GM18867 (cell line): ENCODE measurements around the gene STKLD1.
"Not testable (repeated sequence)": the region's sequence is repeated elsewhere in the genome, so short reads cannot be mapped to it uniquely, and the experiment has no call there.

ENCODE experiments used
- ATAC-seq: cut with Tn5 transposase; IDR thresholded peaks from one replicate; pipeline ENCODE4 v1.9.1; 2021; ENCODE audit warnings: mild to moderate bottlenecking, moderate library complexity; ENCODE audit not compliant: unreplicated experiment

The STKLD1 gene

DNA sequence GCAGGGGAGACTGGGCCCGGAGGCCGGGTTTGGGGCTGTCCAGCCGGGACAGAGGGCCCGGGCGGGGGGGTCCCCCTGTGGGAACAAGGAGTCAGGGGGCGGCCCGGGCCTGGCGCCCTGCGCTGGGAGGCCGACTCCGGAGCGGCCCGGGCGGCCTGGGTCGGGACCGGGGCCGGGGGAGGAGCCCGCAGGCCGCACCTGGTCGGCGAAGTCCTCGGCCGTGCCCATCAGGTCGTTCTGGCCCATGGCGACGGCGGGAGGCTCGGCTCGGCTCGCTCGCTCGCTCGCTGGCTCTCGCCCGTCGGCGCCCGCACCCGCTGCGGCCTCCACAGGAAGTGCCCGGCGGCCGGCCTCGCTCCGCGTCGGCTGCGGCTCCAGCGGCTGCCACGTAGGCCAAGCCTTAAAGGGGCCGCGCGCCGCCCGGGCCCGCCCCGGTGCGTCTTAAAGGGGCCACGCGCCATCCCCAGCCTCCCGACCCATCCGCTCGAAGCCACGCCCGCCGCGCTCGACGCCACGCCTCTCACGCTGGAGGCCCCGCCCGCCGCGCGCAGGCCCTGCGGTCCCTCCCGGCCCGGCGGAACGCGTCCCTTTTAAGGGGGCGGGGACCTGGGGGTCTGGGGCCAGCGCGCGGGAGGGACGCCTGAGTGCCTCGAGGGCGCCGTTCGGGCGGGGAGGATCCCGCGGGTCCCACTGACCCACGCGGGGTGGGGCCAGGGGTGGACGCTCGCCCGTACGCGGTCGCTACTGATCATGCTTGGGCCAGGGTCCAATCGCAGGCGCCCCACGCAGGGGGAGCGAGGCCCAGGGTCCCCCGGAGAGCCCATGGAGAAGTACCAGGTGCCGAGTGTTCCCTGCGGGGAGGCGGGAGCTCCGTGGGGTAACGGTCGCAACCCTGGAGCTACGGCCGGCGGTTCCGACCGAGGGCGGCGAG, at the start of gene STKLD1, which contains the start of gene SURF4:
TSS of gene STKLD1 (plus strand) at position 643 of the 931 bp plus-strand sequence. CDS start at position 751, 108 bp downstream.
TSS of gene SURF4 (minus strand) at position 337 of the 931 bp plus-strand sequence. CDS start at position 246, 91 bp downstream.
- ATAC-seq: peak; percentile 88

DNA sequence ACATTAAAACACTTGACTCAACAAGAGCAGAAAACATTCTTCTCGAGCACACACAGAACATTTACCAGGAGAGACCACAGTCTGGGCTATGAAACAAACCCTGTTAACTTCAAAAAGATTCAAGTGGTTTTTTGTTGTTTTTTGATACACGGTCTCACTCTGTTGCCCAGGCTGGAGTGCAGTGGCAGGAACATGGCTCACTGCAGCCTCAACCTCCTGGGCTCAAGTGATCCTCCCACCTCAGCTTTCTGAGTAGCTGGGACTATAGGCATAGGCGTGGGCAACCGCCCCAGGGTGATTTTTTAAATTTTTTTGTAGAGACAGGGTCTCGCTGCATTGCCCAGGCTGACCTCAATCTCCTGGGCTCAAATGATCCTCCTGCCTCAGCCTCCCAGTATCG, 49.1 kb upstream of the STKLD1 start:
- not testable (repeated sequence) for ATAC-seq

DNA sequence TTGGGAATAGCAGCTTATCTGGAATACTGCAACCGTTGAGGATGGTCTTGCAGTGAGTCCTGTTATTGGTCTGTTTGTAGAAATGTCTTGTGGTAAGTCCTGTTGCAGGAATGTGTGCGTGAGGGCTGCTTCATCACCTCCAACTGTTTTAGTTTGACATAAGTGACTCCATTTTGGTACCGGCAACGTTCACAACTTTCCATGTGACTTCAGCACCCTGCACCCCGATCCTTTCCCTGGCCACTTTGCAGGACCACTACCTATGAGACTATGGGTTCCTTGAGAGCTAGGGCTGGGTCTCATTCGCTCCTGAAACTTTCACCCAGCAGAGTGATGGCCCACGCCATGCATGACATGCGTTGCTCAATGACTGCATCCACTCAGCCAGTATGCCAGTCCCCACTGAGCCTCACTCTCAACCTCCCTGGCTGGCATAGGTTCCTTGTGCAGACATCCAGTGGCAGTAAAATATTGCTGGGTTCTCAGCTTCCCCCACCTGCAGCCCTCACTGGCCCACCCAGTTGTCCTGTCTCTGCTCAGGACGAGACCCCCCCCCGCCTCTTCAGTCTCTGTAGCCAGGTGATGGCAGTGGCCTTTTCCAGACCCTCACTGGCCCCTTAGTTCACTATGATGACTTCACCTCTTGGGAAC, 48.2 kb upstream of the STKLD1 start:
- no peak for ATAC-seq

DNA sequence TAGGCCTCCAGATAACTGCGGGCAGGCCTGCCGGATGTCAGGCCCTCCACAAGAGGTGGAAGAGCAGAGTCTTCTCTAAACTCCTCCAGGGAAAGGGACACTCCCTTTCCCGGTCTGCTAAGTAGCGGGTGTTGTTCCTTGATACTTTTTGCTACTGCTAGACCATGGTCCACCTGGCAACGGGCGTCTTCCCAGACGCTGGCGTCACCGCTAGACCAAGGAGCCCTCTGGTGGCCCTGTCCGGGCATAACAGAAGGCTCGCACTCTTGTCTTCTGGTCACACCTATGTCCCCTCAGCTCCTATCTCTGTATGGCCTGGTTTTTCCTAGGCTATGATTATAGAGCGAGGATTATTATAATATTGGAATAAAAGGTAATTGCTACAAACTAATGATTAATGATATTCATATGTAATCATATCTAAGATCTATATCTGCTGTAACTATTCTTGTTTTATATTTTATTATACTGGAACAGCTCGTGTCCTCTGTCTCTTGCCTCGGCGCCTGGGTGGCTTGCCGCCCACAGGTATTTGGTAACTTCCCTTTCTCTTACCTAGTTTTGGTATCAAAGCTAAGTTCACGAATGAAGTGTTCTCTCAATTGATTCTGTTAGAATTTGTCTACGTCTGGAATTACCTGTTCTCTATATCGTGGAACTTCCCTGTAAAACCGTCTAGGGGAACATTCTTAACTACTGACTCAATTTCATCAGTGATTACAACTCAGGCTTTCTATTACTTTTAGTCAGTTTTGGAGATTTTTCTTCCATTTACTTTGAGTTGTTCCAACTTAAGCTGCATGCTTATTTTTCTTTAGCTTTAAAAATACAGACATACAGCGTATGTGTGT, 46.6 kb upstream of the STKLD1 start:
- not testable (repeated sequence) for ATAC-seq

DNA sequence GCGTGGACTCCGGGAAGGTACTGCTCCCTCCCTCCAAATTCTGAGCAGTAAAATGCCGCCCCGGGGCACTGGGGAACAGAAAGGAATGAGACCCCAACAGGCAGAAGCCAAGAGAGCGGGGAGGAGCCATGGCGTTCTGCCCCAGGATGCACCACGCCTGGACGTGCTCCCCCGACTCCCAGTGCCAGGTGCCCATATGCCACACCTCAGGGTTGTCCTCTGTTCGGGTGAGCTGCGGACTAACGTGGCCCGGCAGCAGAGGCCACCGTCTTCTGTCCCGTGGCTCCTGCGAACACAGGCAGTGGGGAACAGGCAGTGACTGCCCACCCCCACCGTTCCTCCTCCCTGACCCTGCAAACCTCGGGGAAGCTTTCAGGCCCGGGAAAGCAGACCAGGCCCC, 44.9 kb upstream of the STKLD1 start:
- ATAC-seq: no peak

DNA sequence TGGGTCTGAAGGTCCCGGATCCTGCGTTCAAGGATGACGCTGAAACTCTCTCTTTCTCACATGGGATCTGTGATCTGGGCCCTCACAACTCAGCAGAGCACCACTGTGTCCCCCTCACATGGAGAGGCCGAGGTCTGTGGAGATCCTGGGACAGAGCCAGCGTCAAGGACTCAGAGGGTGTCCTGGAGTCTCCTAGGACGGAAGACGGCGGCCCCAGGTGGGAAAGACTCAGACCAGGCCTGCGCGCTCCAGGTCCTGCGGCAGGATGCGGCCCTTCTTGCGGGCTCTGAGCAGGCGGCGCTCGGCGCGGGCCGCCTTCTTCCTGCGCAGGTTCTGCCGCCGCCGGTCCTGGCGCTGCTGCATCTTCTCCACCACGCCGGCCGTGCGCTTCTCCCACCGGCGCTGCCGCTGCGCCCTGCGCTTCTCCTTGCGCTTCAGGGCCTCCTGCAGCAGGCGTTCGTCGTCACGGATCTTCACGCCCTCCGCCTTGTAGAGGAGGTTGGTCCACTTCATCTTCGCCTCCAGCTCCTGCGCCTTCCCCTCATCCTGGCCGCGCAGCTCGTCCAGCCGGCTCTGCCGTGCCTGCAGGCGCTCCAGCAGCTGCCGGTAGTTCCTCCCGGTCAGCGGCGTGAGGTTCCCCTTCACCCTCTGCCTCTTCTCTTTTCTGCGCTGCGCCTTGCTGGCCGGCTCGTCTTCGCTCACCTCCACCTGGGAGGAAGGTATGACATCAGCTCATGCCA, 44.4 kb upstream of the STKLD1 start:
- no peak for ATAC-seq

DNA sequence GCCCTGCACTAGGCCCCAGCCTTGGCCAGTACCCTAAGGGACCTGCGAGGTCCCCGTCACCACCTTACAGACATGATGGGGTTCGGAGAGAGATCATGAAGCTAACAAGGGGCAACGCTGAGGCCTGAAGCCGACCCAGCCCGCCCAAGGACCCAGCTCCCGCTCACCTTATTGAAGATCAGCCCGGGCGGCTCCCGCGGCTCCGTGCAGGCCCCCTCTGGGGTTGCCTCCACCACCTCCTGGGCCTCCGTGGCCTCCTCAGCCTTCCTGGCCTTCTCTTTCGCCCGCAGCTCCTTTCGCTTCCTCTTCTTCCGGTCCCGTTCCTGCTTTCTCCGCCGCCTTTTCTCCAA, 43.8 kb upstream of the STKLD1 start:
- no peak for ATAC-seq

DNA sequence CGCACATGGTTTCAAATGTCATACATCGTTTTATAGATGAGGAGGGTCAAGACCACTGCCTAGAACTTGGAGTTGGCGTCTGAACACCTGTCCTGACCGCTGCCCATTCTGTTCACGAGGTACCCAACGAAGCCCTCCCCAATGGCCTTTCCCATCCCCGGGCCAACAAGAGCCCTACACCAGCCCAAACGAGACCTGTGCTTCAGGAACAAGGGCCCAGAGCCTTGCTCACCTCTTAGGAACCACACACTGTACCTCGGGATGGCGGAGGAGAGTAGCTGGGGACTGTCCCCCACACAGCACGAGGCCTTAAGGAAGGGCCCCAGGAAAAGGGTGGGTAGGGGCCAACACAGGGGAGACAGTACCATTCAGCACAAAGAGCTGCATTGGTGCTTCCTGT, 43.2 kb upstream of the STKLD1 start:
- ATAC-seq: no peak

DNA sequence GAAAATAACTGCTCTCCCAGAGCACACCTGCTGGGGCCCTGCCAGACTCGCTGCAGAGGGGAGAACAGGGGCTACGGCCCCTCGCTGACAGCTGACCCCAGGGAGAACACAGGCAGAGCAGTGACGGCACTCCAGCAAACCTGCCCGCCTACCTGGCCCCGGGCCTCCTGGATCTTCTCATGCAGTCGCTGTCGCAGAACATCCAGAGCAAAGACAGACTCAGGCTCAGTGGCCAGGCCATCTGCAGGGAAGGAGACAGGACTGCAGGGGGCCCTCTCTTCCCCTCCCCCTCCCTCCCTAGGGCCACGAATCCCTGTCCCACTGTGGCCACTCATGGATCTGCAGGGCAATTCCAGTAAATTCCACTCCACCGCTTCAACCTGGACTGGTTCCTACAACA, 42.6 kb upstream of the STKLD1 start:
- ATAC-seq: no peak

DNA sequence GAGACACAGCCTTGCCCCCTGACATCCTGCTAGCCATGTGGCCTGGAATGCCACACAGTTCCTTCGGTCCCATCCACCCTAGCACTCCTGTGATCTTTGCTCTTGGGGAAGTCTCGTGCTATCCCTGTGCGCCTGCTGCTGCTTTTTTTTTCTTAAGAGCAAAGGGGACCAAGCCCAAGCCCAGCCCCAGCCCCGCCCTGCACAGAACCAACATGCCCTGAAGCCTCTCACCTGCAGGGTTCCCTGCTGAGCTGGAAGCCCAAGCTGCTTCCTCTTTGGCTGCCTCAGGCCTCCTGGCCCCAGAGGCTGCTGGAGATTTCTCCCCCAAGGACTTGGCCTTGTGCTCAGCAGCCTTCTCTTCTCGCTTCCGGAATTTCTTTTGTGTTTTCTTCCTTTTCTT, 42.0 kb upstream of the STKLD1 start:
- ATAC-seq: no peak

DNA sequence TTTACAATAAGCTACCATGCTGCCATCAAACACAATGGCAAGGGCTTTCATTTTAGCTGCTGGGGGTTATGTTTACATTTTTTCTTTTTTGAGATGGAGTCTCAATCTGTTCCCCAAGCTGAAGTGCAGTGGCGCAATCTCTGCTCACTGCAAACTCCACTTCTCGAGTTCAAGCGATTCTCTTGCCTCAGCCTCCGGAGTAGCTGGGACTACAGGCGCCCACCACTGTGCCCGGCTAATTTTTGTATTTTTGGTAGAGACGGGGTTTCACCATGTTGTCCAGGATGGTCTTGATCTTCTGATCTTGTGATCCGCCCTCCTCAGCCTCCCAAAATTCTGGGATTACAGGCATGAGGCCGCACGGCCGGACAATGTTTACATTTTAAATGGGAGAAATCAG, 41.3 kb upstream of the STKLD1 start:
- not testable (repeated sequence) for ATAC-seq

DNA sequence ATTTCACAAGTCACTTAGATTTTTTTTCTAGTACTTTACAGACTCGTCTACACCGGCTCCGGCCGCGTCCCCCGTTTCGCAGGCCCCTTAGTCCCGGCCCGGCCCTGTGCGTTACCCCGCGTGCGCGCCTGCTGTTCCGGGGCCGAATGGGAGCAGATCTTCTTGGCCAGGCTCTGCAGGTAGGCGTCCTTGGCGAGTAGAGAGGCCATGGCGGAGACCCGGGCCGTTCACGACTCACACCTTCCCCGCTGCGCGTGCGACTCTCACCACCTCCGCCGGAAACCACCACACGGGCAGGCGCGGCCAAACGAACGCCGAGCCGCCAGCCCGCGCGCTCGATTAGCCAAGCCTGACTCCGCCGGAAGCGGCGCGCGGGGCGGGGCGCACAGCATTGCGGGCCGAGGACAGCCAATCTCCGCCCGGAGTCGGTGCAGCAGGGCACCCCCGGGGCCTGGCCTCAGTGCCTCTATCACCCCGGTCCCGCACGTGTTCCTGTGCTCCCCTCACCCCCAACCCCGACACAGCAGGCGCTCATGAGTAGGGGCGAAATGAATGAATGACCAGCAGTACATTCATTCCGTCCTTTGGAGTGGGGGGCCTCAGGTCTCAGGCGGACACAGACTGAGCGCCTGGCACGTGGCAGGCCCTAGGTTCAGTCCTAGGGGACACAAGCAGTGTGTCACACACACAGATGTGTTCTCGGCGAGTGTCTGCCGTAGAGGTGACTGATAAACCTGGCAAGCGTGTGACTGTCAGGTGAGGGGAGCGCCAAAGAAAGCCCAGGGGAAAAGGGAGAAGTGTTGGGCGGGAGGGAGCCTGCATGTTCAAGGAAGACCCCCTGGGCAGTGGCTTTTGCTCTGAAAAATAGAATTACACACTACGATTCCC, 40.0 kb upstream of the STKLD1 start, which contains the start of gene SURF6:
TSS of gene SURF6 (minus strand) at position 265 of the 888 bp plus-strand sequence. CDS start at position 209, 56 bp downstream.
- ATAC-seq: peak; percentile 77

DNA sequence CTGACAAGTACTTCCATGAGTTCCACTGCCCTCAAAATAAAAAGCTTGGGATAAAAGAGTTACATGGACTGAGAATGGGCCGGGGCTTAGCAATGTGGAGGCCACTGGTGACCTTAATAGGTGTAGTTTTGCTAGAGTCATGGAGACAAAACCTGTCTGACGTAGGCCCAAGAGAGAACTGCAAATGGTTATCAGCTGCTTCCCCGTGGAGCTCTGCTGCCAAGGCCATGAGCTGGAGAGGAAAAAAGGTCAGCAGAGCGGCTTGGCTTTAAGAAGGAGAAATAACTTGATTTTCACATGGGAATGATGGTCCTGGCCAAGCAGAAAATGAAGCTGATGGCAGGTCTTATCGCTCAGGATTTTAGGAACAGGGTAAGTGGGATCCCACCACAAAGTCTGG, 36.5 kb upstream of the STKLD1 start:
- ATAC-seq: no peak

DNA sequence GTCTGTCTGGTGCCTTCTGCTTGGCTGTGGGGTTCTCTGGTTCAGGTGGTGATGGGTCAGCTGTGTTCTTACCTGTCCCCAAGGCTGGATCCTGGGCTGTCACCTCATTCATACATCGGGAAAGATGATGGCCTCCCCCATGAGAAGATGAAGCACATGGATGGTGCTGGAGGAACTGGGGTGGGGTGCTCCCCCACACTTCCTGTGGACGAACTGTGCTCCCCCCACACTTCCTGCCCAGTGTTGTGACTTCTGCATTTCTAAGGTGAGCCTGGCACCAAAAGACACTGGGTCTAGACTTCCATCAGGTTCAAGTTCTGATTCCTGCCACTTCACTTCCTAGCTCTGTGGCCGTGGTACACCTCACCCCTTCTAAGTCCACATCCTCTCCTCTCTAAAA, 35.9 kb upstream of the STKLD1 start:
- ATAC-seq: no peak

DNA sequence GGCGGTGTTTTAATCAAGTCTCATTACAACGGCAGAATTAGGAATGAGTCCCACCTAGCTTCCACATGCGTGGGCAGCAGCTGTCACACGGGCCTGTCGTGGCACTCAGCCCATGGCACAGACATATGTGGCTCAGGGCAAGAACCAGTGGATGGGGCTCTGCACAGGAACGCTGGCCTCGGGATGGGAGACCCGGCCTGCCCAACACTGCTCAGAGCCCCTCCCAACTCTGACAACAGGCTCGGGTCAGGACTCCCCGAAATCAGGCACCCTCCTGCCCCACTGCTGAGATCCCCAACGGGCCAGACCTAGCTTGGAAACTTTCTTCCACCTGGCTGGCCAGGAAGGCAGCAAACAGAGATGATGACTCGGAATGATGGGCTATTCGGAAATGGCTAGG, 35.2 kb upstream of the STKLD1 start:
- ATAC-seq: no peak

DNA sequence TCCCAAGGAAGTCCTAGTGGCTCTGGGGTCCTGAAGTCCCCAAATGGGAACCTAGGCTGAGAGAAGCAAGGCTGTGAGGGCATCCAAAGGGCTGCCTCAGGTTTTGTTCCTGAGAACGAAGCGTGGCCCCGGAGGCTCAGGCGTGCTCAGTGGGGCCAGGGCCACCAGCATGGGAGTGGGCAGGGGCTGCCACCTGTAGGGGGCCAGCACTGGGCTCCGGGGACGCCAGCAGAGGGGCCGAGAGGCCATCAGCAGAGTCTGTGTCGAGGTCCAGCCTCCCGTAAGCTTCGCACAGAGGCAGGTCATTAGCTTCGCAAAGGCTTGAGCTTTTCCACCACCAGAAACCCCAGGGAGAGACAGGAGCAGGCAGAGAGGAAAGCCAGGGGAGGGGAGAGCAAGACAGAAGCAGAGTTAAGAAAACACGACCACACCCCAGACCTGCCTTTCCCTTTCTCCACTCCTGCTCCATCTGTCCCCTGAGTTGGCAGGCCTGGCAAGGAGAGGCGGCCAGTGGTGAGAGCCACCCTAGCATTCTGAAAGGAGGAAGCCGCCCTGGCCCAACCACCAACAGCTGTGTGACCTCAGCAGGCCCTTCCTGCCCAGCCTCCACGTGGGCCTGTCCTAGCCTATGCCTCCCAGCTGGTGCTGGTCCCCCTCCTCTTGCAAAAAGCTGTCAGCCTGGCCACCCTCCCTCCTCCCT, 34.6 kb upstream of the STKLD1 start:
- ATAC-seq: no peak

DNA sequence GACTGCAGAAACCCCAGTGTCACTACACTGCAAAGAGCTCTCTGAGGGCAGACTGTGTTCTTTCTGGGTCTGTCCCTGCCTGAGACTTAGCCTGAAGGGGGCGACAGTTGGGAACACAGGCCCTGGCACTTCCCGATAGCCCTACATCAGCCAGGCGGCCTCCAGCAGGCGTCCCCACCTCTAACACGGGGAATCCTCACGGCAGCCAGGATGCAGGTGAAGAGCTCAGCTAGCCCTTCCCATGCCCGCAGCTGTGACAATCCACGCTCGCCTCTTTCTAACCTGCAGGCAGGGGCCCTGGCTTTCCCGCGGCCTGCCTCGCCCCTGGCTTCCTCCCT, 34.1 kb upstream of the STKLD1 start:
- no peak for ATAC-seq

DNA sequence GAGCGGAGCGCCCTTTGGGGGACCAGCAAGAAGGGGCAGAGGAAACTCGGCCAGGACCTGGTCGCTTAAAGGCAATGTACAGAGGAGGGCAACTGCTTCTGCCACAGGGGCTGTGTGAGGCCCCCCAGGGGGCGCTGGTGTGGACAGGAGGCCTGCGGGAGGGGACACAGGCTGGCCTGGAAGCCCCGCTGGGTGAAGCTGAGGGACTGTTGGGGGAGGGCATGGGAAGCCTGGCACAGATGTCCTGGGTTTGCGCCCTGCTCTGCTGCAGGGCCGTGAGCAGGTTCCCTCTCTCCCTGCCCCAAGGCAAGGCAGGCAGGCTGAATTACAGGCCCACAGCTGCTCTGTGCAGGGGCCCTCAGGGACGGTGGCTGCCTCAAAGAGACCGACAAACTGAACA, 33.6 kb upstream of the STKLD1 start:
- no peak for ATAC-seq

DNA sequence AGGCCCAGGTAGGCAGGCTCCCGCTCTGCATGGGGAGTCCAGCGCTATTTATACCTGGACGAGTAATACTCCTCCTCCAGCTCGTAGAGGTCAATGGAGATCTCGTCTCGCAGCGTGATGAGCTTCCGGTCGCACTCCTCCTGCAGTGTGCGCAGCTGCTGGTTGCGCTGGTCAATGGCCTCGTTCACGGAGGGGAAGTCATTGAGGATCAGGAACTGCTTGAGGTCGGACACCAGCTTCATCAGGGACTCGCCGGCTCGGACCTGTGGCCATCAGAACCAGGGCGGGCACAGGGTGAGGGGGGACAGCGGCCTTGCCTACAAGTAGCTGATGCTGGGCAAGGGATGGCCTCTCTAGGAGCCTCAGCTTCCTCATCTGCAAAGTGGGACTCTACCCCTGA, 32.1 kb upstream of the STKLD1 start:
- ATAC-seq: no peak
